Ectodermal cell (in vitro differentiated cells): Measurements from ENCODE around the gene NR2C2AP.

Source experiments
- H3K27ac ChIP-seq: 2 replicates; pipeline ENCODE4 v1.7.0; 2013; ENCODE audit warnings: mild to moderate bottlenecking, low read depth, low read length; ENCODE audit not compliant: insufficient read depth, poor library complexity, severe bottlenecking
- H3K27me3 ChIP-seq: 2 replicates; pipeline ENCODE4 v1.7.0; 2013; ENCODE audit warnings: mild to moderate bottlenecking, low read length; ENCODE audit not compliant: insufficient read depth, control insufficient read depth, poor library complexity, severe bottlenecking
- H3K36me3 ChIP-seq: one replicate; pipeline ENCODE4 v1.7.0; 2013; ENCODE audit warnings: low read length; ENCODE audit not compliant: control insufficient read depth, insufficient read depth
- H3K4me1 ChIP-seq: one replicate; pipeline ENCODE4 v1.7.0; 2013; ENCODE audit warnings: low read length; ENCODE audit not compliant: control insufficient read depth, insufficient read depth
- H3K4me3 ChIP-seq: 2 replicates; pipeline ENCODE4 v1.7.0; 2013; ENCODE audit warnings: low read depth, low read length, control low read depth; ENCODE audit not compliant: insufficient read depth
- H3K9me3 ChIP-seq: 2 replicates; pipeline ENCODE4 v1.7.0; 2013; ENCODE audit warnings: mild to moderate bottlenecking, low read length, moderate library complexity; ENCODE audit not compliant: control insufficient read depth
- WGBS, 2 experiments: methylation state at CpG; one replicate each; pipeline ENCODE4 v1.1.7; 2013; ENCODE audit warnings: missing lambda C conversion rate in 2 of 2; 5-methylcytosine and 5-hydroxymethylcytosine counted together

Gene NR2C2AP

DNA sequence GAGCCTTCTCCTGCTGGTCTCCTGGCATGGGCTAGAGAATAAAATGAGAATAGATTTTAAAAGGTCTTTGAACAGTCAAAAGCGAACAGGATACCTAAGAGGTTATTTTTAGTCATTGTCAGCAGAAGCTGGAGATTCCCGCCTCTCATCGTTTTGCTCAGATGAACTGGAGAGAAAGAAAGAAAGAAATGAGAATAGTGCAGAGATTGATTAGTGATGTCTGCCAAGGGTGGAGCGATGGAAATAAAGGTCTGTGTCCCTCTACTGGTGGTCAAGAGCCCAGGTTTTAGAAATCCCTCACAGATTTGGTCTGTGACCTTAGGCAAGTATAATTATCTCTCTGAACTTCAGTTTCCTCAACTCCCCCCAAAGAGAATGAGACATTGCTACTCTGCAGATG is 13.9 kb upstream of the NR2C2AP start:
- no peaks in the 10 kb centered on the region for H3K9me3 ChIP-seq
- H3K4me3 ChIP-seq = no peak overlapping the region
- WGBS, 2 experiments = 36% methylated on average over 4 of the region's 4 CpGs
- H3K27me3 ChIP-seq = peaks cover 28% of the 10 kb centered on the region
- H3K36me3 ChIP-seq = no peaks in the 10 kb centered on the region
- H3K4me1 ChIP-seq = peaks cover 5% of the 10 kb centered on the region
- no peak overlapping the region for H3K27ac ChIP-seq

DNA sequence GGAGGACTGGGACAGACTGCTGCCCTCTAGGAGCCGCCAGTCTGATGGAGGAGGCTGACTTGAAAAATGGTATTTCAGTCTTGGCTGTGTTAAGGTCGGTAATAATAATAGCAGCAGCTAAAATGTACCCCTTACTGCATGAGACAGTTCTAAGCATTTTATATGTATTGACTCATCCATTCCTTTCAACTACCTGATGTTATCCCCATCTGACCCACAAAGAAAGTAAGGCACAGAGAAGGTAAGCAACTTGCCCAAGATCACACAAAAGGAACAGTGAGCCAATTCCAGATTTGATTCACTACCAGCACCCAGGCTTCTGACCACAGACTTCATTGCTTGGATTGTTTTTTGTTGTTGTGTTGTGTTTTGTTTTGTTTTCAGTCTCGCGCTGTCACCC is 12.6 kb upstream of the NR2C2AP start:
- H3K36me3 ChIP-seq = no peaks in the 10 kb centered on the region
- no peak overlapping the region for H3K27ac ChIP-seq
- H3K4me3 ChIP-seq = no peak overlapping the region
- H3K9me3 ChIP-seq = no peaks in the 10 kb centered on the region
- WGBS, 2 experiments = 69 to 83% methylated on average over 3 to 4 of the region's 4 CpGs
- peaks cover 41% of the 10 kb centered on the region for H3K27me3 ChIP-seq
- peaks cover 5% of the 10 kb centered on the region for H3K4me1 ChIP-seq

DNA sequence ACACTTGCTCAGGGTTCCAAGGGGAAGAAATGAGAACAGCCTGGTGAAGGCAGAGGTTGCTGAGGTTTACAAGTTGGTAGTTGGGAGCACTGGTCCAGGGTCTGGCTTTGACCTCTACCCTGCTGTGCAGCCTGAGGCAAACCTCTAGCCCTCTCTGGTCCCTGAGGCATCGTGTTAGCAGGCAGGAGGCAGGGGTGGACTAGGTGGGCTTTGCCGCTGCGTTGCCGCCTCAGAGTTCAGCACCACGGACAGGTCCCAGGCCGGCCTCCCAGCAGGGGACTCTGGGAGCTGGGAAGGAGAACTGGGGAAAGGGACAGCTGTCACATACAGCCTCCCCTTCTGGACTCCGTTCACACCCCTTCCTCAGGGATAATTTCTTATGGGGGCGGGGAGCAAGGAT is 11.7 kb upstream of the NR2C2AP start:
- Histone ChIP-seq H3K27ac (no peak overlapping the region), H3K27me3 (peaks cover 50% of the 10 kb centered on the region), H3K4me3 (no peak overlapping the region), H3K9me3 (no peaks in the 10 kb centered on the region), H3K4me1 (peaks cover 5% of the 10 kb centered on the region), H3K36me3 (no peaks in the 10 kb centered on the region)
- 1 to 2% methylated on average over 8 of the region's 8 CpGs for WGBS, 2 experiments

DNA sequence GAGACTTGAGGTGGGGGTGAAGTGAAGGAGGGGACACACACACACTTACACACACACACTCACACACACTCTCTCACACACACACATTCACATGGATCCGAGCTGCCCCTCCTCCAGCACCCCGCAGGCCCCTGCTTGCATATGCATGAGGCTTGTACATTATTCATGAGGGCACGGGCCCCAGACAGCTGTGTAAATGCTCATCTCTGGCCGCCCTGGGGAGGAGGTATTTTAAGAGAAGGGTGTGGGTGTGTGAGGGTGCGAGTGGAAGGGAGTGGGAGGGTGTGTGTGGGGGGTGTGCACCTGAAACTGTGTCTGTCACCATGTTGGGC is 10.9 kb upstream of the NR2C2AP start:
- peaks cover 5% of the 10 kb centered on the region for H3K4me1 ChIP-seq
- 5% methylated on average over 5 of the region's 5 CpGs for WGBS, 2 experiments
- no peaks in the 10 kb centered on the region for H3K9me3 ChIP-seq
- no peak overlapping the region for H3K4me3 ChIP-seq
- no peak overlapping the region for H3K27ac ChIP-seq
- peaks cover 57% of the 10 kb centered on the region for H3K27me3 ChIP-seq
- no peaks in the 10 kb centered on the region for H3K36me3 ChIP-seq

DNA sequence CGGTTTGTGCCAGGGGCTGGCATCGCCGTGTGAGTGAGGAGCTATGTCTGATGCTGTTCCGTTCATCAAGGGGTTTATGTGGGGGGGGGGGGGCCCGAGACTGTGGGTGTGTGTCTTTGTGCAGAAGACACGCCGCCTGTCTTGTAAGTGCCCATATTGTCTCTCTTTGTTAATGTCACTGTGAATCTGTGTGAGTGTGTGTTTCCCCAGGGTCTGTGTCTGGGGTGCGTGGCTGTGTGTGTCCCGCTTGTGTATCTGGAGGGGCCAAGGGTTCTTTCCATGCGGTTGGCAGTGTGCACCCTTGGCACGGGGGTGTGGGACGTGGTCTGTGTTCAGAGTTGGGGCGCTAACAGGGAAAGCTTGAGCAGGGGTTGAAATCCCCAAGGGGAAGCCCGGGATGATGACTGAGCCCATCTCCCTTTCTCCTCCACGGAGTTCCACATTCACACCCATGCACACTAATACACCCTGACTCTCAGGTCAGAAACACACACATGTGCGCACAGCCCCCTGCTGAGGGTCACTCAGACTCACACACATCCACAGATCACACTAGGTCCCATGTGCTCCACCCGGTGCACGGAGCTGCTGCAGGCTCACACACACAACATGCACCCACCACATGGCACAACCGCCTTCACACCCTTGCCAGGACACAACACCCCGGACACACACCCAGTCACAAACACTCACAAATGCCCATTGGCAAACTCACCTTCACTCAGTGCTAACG is 10.4 kb upstream of the NR2C2AP start:
- Histone ChIP-seq H3K9me3 (no peaks in the 10 kb centered on the region), H3K4me1 (peaks cover 5% of the 10 kb centered on the region), H3K36me3 (no peaks in the 10 kb centered on the region), H3K4me3 (no peak overlapping the region), H3K27me3 (peaks cover 63% of the 10 kb centered on the region), H3K27ac (no peak overlapping the region)
- WGBS, 2 experiments = 45 to 50% methylated on average over 20 to 21 of the region's 21 CpGs

DNA sequence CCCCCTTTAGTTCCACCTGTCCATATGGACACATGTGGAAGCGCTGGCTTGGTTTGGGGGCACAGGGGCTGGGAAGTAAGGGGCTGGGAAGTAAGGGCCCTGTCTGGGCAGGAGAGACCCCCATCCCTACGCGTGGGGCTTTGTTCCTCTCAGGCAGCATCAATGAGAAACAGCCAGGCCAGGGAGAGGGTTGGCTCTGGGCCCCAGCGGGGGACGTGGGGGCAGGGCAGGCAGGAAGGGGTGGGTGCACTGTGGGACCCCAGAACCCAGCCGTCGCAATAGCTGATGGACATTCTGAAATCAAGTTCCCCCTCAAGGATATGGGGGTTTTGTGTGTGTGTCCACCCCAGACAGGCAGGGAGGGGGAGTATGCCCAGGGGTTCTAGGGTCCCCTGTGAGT is 9.7 kb upstream of the NR2C2AP start:
- Histone ChIP-seq H3K36me3 (no peaks in the 10 kb centered on the region), H3K27me3 (peaks cover 63% of the 10 kb centered on the region), H3K4me1 (peaks cover 6% of the 10 kb centered on the region), H3K9me3 (no peaks in the 10 kb centered on the region), H3K27ac (no peak overlapping the region), H3K4me3 (no peak overlapping the region)
- WGBS, 2 experiments = 18 to 19% methylated on average over 7 of the region's 7 CpGs

DNA sequence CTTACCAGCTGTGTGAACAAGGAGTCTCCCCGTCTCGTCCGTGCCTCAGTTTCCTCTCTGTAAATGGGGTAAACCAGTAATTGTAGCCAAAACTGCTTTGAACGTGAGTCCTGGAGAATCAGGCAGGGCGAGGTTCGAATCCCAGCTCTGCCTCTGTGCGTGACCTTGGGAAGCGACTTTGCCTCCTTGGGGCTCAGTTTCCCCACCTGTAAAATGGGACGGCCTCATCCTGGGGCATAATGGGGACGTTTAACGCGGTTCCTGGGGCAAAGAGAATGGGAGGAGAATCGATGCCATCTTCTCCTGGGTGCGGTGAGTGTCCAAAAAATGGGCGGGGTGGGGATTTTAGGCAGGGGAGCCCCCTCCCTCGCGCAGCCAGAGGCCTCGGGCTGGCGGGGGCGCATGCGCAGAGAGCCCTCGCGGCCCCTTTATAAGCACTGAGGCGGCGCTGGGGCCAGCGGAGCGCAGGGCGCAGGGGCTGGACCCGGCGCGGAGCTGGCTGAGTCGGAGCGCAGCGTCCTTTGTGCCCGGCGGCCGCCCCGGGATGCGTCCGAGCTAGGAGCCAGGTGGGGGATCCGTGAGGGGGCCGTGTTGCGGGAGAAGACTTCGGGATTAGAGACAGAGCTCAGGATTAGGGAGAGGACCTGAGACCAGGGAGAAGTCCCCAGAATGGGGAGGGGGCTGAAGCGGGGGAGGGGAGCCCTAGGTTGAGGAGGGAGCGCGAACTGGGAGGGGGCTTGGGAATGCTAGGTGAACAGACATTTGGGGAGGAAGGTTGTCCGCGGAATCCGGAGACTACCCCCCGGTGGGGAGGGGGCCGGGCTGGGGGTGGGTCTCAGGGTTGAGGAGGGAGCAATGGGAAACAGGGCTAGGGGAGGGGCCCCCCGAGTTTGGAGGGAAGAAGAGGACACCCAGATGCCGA is 8.5 kb upstream of the NR2C2AP start, which contains the start of gene NCAN:
Gene NCAN (plus strand): TSS at position 460 of the 922 bp plus-strand sequence. CDS start 4,996 bp downstream, outside the sequence.
- Histone ChIP-seq H3K27me3 (peaks cover 73% of the 10 kb centered on the region), H3K4me3 (peak within 1 kb of the TSS; percentile 42), H3K36me3 (no peaks in the 10 kb centered on the region), H3K4me1 (peaks cover 9% of the 10 kb centered on the region), H3K27ac (no peak within 1 kb of the TSS), H3K9me3 (no peaks in the 10 kb centered on the region)
- WGBS, 2 experiments = 9 to 10% methylated on average over 54 of the region's 54 CpGs

DNA sequence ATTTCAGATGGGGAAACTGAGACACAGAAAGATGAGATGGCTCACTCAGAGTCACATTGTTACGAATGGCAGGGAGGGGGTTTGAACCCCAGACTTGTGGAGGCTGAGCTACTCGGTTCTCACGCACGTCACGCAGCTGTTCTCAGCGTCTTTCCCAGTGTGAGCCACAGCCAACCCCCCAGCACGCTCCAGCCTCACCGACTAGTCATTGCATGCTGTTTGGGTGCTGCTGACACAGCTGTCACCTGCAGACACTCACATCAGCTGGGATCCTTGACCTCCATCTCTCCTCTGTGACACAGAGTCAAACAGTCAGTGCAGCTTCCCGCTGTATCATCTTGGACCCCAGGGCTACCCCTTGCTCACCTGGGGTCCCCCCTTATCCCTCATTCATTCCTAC is 6.2 kb upstream of the NR2C2AP start:
- Histone ChIP-seq H3K4me3 (no peak overlapping the region), H3K9me3 (no peaks in the 10 kb centered on the region), H3K4me1 (peaks cover 15% of the 10 kb centered on the region), H3K36me3 (no peaks in the 10 kb centered on the region), H3K27me3 (peaks cover 83% of the 10 kb centered on the region), H3K27ac (no peak overlapping the region)
- WGBS, 2 experiments = 59 to 63% methylated on average over 9 of the region's 9 CpGs

DNA sequence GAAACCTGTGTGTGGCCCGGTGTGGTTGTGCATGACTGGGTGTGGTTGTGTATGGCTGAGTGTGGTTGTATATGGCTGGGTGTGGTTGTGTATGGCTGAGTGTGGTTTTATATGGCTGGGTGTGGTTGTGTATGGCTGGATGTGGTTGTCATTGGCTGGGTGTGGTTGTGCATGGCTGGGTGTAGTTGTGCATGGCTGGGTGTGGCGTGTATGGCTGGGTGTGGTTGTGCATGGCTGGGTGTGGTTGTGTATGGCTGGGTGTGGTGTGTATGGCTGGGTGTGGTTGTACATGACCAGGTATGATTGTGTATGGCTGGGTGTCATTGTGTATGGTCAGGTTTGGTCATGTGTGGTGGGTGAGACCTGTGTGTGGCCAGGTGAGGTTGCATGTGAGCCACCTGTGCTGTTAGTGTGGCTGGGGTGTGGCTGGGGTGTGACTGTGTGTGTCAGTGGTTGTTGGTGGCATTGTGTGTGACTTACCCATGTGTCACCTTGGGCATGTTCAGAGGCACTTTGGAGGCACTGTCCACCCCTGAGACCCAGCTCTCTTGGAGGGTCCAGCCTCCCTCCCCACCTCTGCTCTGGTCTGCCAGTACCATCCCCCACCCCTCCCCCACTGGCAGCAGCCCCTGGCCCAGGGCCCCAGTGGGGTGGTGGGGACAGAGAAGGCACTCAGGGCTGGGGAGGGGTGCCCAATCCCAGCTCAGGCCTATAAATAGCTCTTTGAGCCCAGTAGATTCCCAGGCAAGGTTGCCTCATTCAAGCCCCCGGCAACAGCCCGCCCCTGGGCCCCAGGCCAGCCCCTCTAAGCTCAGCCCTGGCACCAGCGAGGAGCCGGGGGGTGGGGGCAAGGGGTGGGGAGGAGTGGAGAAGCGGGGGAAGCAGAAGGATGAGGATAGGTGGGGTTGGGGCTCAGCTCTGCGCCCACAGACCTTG is 4.7 kb upstream of the NR2C2AP start:
- Histone ChIP-seq H3K4me3 (no peak overlapping the region), H3K4me1 (peaks cover 15% of the 10 kb centered on the region), H3K9me3 (no peaks in the 10 kb centered on the region), H3K36me3 (no peaks in the 10 kb centered on the region), H3K27me3 (peaks cover 74% of the 10 kb centered on the region), H3K27ac (no peak overlapping the region)
- 56 to 77% methylated on average over 5 to 8 of the region's 8 CpGs for WGBS, 2 experiments
